ENCODE data around the gene LHX6. TPM values are rescaled to one million over a fixed set of nuclear protein-coding genes. Genes with fewer than 3 reads are reported as not detected.

The LHX6 gene
- polyA plus RNA-seq, 1 donor from 2014 or later = 0.14 TPM

- Histone ChIP-seq H3K4me2 (ENCODE audit: low read length) (no peak overlapping the region), H3K27ac (ENCODE audit: low read length) (no peak overlapping the region), H3K4me3 (ENCODE audit: low read length) (no peak overlapping the region), H3F3A (ENCODE audit: insufficient read depth, low read length, poor library complexity, severe bottlenecking) (no peaks in the 10 kb centered on the region), H3K9me2 (ENCODE audit: insufficient read depth, low read length) (no peaks in the 10 kb centered on the region), H3K27me3 (ENCODE audit: insufficient read depth, low read depth, low read length) (no peaks in the 10 kb centered on the region), H3K9me3 (ENCODE audit: low read length) (no peaks in the 10 kb centered on the region), H3K79me2 (replicated peaks; ENCODE audit: insufficient read depth, low read length) (no peaks in the 10 kb centered on the region), H4K20me1 (ENCODE audit: insufficient read depth) (no peaks in the 10 kb centered on the region), H3K9ac (ENCODE audit: low read length) (no peak overlapping the region), H3K36me3 (ENCODE audit: insufficient read depth, low read length) (no peaks in the 10 kb centered on the region), H2AFZ (ENCODE audit: low read depth, low read length) (no peak overlapping the region)
- TF ChIP-seq RAD21 (conservative IDR thresholded peaks at IDR 0.05) (no peak), SMC3 (conservative IDR thresholded peaks at IDR 0.05; ENCODE audit: poor library complexity) (no peak), TAF1 (IDR thresholded peaks at IDR 0.05; ENCODE audit: low read depth) (no peak)
These were observed 31.3 kb downstream of the LHX6 start for GRCh38 chr9:122197426-122197825.

GRCh38 chr9:122195875-122196274 lies 32.9 kb downstream of the LHX6 start:
- no peak for TF ChIP-seq CTCF (IDR thresholded peaks at IDR 0.05; ENCODE audit: poor library complexity, severe bottlenecking)
- TF ChIP-seq MXI1 (conservative IDR thresholded peaks at IDR 0.05; ENCODE audit: poor library complexity, severe bottlenecking) = no peak
- TF ChIP-seq TAF1 (IDR thresholded peaks at IDR 0.05; ENCODE audit: low read depth) = no peak
- TF ChIP-seq POLR2AphosphoS5 (IDR thresholded peaks at IDR 0.05) = no peak
- TF ChIP-seq REST (IDR thresholded peaks at IDR 0.05; ENCODE audit: borderline replicate concordance) = no peak
- TF ChIP-seq RAD21 (conservative IDR thresholded peaks at IDR 0.05) = no peak
- no peak for TF ChIP-seq EP300 (conservative IDR thresholded peaks at IDR 0.05; ENCODE audit: poor library complexity, severe bottlenecking)
- TF ChIP-seq EZH2 (IDR thresholded peaks at IDR 0.05; ENCODE audit: borderline replicate concordance, insufficient read depth, low read length, poor library complexity, severe bottlenecking) = no peak

GRCh38 chr9:122193651-122194050 lies 35.1 kb downstream of the LHX6 start:
- Histone ChIP-seq H3K27me3 (ENCODE audit: insufficient read depth, low read depth, low read length) (no peaks in the 10 kb centered on the region), H3K9me2 (ENCODE audit: insufficient read depth, low read length) (no peaks in the 10 kb centered on the region), H3K79me2 (replicated peaks; ENCODE audit: insufficient read depth, low read length) (no peaks in the 10 kb centered on the region), H2AFZ (ENCODE audit: low read depth, low read length) (no peak overlapping the region), H3K9me3 (ENCODE audit: low read length) (no peaks in the 10 kb centered on the region), H3F3A (ENCODE audit: insufficient read depth, low read length, poor library complexity, severe bottlenecking) (no peaks in the 10 kb centered on the region), H3K4me2 (ENCODE audit: low read length) (no peak overlapping the region), H4K20me1 (ENCODE audit: insufficient read depth) (no peaks in the 10 kb centered on the region), H3K36me3 (ENCODE audit: insufficient read depth, low read length) (no peaks in the 10 kb centered on the region), H3K9ac (ENCODE audit: low read length) (no peak overlapping the region), H3K27ac (ENCODE audit: low read length) (no peak overlapping the region), H3K4me3 (ENCODE audit: low read length) (no peak overlapping the region)
- no peak for TF ChIP-seq CTCF (IDR thresholded peaks at IDR 0.05; ENCODE audit: poor library complexity, severe bottlenecking)
- TF ChIP-seq EZH2 (IDR thresholded peaks at IDR 0.05; ENCODE audit: borderline replicate concordance, insufficient read depth, low read length, poor library complexity, severe bottlenecking) = no peak
- TF ChIP-seq POLR2AphosphoS5 (IDR thresholded peaks at IDR 0.05) = no peak
- TF ChIP-seq TAF1 (IDR thresholded peaks at IDR 0.05; ENCODE audit: low read depth) = no peak
- no peak for TF ChIP-seq RAD21 (conservative IDR thresholded peaks at IDR 0.05)
- TF ChIP-seq SMC3 (conservative IDR thresholded peaks at IDR 0.05; ENCODE audit: poor library complexity) = no peak
- TF ChIP-seq REST (IDR thresholded peaks at IDR 0.05; ENCODE audit: borderline replicate concordance) = no peak
- no peak for TF ChIP-seq MXI1 (conservative IDR thresholded peaks at IDR 0.05; ENCODE audit: poor library complexity, severe bottlenecking)
- no peak for TF ChIP-seq EP300 (conservative IDR thresholded peaks at IDR 0.05; ENCODE audit: poor library complexity, severe bottlenecking)

More at GRCh38 chr9:122195875-122196274, 32.9 kb downstream of the LHX6 start:
- H3K9me3 ChIP-seq (ENCODE audit: low read length) = no peaks in the 10 kb centered on the region
- no peak overlapping the region for H2AFZ ChIP-seq (ENCODE audit: low read depth, low read length)
- H3K9me2 ChIP-seq (ENCODE audit: insufficient read depth, low read length) = no peaks in the 10 kb centered on the region
- H3K36me3 ChIP-seq (ENCODE audit: insufficient read depth, low read length) = no peaks in the 10 kb centered on the region
- H3K4me3 ChIP-seq (ENCODE audit: low read length) = no peak overlapping the region
- H3K27ac ChIP-seq (ENCODE audit: low read length) = no peak overlapping the region
- no peaks in the 10 kb centered on the region for H3K27me3 ChIP-seq (ENCODE audit: insufficient read depth, low read depth, low read length)
- no peaks in the 10 kb centered on the region for H4K20me1 ChIP-seq (ENCODE audit: insufficient read depth)
- no peaks in the 10 kb centered on the region for H3F3A ChIP-seq (ENCODE audit: insufficient read depth, low read length, poor library complexity, severe bottlenecking)
- no peaks in the 10 kb centered on the region for H3K79me2 ChIP-seq (replicated peaks; ENCODE audit: insufficient read depth, low read length)
- no peak overlapping the region for H3K9ac ChIP-seq (ENCODE audit: low read length)
- no peak overlapping the region for H3K4me2 ChIP-seq (ENCODE audit: low read length)
